GM12872 (cell line): Measurements from ENCODE around the gene ZNF654.

Source experiments
- TF ChIP-seq, protein P1 (sequence below): IDR thresholded peaks from 3 replicates; pipeline ENCODE4 v1.5.1; 2011; ENCODE audit warnings: low read depth, mild to moderate bottlenecking, low read length, moderate library complexity; ENCODE audit not compliant: insufficient read depth

ZNF654 gene

DNA sequence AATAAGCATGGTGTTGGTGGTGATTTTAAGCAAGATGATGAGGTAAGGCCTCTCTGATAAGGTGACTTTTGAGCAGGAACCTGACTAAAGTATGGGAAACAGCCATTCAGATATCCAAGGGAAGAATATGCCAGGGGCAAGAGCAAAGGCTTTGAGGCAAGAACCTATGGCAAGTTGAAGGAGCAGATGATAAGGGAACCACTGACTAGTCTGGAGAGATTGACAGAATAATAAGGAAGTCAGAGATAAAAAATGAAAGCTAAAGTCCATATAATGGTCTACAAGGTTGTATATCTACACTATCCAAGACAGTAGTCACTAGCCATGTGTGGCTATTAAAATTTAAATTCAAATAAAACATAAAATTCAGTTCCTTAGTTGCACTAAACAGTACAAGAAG lies 88.2 kb downstream of the ZNF654 start:
- TF ChIP-seq, protein P1, sequence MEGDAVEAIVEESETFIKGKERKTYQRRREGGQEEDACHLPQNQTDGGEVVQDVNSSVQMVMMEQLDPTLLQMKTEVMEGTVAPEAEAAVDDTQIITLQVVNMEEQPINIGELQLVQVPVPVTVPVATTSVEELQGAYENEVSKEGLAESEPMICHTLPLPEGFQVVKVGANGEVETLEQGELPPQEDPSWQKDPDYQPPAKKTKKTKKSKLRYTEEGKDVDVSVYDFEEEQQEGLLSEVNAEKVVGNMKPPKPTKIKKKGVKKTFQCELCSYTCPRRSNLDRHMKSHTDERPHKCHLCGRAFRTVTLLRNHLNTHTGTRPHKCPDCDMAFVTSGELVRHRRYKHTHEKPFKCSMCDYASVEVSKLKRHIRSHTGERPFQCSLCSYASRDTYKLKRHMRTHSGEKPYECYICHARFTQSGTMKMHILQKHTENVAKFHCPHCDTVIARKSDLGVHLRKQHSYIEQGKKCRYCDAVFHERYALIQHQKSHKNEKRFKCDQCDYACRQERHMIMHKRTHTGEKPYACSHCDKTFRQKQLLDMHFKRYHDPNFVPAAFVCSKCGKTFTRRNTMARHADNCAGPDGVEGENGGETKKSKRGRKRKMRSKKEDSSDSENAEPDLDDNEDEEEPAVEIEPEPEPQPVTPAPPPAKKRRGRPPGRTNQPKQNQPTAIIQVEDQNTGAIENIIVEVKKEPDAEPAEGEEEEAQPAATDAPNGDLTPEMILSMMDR = no peak

DNA sequence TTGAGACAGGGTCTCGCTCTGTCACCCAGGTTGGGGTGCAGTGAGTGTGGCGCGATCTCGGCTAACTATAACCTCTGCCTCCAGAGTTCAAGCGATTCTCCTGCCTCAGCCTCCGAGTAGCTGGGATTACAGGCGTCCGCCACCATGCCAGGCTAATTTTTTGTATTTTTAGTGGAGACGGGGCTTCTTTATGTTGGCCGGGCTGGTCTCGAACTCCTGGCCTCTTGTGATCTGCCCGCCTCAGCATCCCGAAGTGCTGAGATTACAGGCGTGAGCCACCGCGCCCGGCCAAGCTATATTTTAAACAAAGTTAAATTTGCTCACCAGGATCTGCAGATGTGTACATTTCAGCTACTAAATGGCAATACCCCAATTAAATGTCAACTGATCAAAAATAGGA lies 89.6 kb downstream of the ZNF654 start:
- TF ChIP-seq, protein P1 = no peak

DNA sequence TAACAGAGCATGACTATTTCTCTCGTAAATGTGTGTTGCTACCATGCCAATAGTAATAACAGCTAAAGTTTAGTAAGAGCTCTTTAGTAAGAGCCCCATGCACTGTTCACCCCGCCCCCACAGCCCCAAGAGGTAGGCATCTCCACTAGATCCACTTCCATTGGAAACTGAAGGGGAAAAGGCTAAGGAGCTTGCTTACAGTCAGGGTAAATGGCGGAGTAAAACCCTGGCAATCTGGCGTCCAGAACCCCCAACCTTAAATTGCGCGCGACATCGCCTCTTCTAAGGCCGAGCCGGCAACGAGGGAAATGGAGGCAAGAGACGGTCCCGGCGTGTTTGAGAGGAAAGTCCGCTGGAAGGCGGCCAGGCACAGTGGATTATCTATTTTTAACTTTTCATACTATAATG lies 90.0 kb downstream of the ZNF654 start:
- TF ChIP-seq, protein P1 = no peak

DNA sequence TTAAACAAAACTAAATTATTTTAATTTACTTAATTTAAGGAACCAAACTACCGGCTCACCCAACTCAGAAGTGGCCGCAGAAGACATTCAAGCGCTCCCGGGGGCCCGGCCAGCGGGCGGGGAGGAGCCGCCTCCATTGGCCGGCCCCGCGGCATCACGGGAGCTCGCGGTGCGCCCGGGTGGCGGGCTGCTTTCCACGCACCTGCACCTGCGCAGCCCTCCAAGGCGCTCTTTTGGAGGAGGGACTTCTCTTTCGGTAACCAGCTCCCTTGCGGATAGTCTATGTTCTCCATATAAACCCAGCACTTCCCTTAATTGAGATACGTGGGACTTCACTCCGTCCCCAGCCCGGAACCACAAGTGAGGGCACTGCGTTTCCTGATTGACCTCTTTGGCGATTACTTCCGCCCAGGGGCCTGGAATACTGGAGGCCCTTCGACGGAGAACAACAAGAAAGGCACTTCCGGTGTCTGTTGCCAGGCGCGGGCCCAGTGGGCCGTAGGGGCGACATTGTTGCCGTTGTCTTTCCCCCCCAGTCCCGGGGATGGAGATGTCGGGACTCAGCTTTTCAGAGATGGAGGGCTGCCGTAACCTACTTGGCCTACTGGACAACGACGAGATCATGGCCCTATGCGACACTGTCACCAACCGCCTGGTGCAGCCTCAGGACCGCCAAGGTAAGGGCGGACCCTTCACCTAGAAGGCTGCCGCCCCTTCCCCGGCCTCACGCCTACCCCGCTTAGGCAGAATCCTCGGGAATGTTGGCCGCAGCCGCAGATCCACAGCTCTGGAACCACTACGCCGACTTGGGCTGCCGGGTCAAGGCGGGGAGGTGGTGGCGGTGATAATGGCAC lies 90.7 kb downstream of the ZNF654 start, which contains the start of gene C3orf38:
TSS of gene C3orf38 (plus strand) at position 451 of the 854 bp plus-strand sequence. CDS start at position 545, 94 bp downstream.
- TF ChIP-seq, protein P1 = no peak

DNA sequence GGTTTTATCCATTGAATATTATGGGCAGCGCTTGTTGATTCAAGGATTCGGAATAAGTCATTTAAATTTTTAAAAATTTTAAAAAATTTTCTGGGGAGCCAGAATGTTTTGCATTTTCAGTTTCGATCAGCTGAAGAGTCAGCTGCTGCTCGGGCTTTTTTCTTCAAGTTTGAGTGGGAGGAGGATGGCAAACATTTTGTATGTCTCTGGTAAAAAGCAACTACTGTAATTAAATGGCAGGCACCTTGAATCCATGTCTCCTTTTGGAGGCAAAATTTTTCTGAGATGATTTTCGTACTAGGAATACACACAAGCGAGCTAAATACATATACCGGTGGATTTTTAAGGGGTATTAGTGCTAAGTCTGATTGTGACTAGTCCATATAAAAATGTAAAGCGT lies 91.3 kb downstream of the ZNF654 start:
- TF ChIP-seq, protein P1 = no peak

DNA sequence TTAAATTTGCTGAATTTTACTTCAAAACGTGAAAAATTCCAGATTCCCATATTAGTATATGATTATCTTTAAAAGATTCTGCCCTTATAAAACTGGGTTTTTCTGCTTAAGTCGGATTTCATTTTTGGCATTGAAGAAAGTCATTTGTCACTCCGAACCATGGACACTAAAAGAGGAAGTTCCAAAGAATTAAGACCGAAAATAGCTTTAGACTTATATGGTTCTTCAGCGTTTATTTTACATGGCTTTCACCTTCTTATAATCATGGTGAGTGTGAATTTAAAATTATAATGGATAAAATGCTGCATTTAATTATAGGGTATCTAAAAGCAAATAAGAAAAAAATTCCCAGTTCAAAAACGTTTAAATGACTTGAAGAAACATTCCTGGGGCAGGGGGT lies 91.8 kb downstream of the ZNF654 start:
- TF ChIP-seq, protein P1 = no peak

DNA sequence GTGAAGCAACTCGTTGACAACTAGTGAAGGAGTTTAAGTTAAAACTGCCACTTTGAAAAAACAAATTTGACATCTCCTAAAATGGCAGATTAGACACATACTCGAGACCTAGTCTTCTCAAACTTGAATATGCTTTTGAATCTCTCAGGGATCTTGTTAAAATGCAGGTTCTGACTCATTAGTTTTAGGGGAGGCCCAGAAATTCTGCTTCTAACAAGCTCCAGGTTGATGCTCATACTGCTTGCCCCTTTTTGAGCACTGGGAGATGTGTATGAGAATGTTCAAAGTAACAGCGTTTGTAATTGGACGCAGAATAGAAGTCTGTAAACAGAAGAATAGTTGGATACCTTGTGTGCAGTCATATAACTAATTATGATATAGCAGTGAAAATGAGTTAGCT lies 92.3 kb downstream of the ZNF654 start:
- TF ChIP-seq, protein P1 = no peak
